HG03025 (cell line): ENCODE measurements around the gene TULP4.
A peak's percentile ranks its signal among the peaks of the same experiment; 100 is the strongest.
"Not testable (repeated sequence)": the region's sequence is repeated elsewhere in the genome, so short reads cannot be mapped to it uniquely, and the experiment has no call there.

Source experiments
- ATAC-seq: cut with Tn5 transposase; IDR thresholded peaks from one replicate; pipeline ENCODE4 v1.9.1; 2021; ENCODE audit warnings: mild to moderate bottlenecking, moderate library complexity; ENCODE audit not compliant: unreplicated experiment, low FRiP score

TULP4 gene

DNA sequence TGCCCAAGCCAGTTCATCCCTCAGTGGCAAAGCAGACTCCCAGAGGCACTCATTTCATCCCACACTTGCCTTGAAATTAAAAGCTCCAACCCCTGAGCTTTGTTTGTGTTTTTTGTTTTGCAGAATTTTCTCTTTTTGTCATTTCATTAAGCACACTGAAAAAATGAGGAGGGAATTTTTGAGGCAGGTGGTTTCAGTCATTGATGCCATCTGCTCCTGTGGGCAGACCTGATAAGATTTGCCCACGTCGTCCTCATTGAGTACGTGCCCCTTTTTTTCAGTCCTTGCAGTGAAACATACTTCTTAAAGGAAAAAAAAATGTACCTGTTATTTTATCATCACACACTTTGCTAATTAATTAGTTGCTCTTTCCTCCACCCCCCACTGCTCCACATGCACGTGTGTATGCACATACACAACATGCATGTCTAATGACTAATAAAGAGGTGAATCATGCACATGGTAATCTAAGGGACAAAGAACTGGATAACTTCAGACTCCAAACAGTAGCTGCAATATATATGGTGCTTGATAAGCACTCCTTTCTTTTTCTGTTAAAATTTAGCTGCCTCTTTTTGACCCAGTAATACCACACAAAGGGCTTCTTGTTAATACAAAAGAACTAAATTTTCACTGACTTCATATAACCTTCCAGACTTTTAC lies 145.5 kb downstream of the TULP4 start:
- ATAC-seq: no peak

DNA sequence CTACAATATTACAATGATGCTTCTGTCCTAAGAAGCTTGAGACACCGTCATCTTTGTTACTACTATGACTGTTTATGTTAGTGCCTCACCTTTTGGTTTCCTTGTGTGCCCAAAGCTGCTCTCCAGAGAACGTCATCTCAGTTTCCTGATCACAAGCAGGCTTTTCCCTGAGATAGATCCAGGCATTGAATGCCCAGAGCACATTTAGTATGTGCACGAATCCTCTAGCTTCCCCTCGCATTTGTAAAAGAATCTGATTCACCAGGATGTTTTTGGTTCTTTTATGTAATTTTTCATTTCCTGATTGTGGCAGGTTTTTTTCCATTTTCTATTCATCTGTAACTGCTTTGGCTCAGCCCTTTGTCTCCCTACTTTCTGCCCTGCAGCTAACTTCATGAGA lies 147.5 kb downstream of the TULP4 start:
- ATAC-seq: no peak

- ATAC-seq: no peak
Observed at GRCh38 chr6:158460602-158461169, 148.4 kb downstream of the TULP4 start.

DNA sequence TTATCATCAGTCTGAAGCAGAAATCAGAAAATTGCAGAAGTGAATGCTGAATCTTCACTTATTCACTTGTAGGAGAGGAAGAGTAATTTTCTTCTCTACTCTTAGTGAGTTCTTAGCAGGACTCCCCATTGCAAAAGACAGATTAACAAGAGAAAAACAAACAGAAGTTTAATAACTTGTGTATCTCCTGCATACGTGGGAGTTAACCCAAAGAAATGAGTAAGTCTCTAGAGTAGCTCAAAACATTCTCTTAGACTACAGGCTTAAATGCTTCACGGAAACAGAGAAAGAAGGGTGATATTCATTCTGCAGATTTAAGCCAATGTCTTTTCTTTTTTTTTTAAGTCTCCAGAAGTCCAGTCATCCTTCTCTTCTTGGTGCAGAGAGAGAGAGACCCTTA lies 149.7 kb downstream of the TULP4 start:
- ATAC-seq: no peak

DNA sequence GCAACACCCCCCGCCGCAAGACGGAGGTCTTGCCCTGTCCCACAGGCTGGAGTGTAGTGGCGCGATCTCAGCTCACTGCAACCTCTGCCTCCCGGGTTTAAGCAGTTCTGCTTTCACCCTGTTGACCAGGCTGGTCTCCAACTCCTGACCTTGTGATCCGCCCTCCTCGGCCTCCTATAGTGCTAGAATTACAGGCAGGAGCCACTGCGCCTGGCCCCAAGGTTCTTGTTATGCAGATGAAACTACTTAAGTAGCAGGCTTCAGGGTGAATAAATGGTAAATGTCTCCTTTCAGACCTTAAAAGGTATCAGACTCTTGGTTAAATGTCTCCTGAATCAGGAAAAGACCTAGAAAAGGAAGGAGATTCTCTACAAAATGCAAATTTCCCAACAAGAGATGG lies 152.2 kb downstream of the TULP4 start:
- no peak for ATAC-seq

DNA sequence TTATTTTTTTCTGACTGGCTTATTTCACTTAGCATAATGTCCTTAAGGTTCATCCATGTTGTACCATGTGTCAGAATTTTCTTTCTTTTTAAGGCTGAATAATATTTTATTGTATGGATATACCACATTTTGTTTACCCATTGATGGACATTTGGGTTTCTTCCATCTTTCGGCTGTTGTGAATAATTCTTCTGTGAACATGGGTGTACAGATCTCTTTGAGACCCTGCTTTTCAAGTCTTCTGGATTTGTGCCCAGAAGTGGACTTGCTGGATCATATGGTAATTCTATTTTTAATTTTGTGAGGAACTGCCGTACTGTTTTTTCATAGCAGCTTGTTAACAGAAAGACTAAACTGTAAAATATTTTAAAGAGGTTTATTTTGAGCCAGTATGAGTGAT lies 153.0 kb downstream of the TULP4 start:
- ATAC-seq: no peak

DNA sequence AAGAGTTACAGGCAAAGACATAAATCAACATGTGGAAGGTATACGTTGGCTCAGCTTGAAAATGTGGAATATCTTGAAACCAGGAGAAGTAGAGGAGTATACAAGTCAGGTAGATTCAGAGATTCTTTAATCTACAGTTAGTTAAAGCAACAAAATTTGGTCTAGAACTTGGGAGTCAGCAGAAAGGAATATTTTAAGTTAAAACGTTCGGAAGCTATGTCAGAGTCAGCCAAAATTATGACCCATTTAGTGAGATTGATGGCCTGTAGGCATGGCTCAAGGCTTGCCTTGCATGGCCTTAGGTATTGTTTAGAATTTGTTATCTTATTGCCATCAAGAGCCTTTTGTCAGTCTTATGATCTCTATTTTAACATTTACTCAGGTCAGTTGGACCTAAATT lies 153.5 kb downstream of the TULP4 start:
- no peak for ATAC-seq

- no peak for ATAC-seq
Observed at GRCh38 chr6:158467923-158468322, 155.7 kb downstream of the TULP4 start.

DNA sequence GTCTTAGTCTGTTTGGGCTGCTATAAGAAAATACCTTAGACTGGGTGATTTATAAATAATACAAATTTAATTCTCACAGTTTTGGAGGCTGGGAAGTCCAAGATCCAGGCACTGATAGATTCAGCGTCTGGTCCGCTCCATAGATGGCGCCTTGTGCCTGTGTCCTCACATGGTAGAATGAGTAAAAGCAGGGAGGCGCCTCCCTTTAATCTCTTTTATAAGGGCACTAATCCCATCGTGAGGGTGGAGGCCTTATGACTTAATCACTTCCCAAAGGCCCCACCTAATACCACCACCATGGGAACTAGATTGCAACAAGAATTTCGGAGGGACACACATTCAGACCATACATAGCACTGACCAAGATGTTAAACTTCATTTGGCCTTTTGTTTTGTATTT lies 156.4 kb downstream of the TULP4 start:
- ATAC-seq: no peak

DNA sequence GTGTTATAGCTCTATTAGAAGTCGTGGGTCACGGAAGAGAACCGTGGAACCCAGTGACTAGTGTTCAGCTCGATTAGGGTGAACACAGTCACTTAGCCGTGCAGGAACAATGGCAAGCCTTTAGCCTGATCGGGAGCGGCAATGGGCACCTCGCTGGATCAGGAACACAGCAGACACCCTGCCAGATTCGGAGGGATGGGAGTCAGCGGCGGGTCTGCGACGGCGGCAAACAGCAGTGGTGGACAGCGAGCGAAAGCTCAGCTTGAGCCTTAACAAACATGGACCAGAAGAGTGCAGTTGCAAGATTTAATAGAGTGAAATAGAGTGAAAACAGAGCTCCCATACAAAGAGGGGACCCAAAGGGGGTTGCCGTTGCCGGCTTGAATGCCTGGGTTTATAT lies 157.8 kb downstream of the TULP4 start:
- not testable (repeated sequence) for ATAC-seq

GRCh38 chr6:158471339-158471738 lies 159.1 kb downstream of the TULP4 start:
- ATAC-seq: no peak

- ATAC-seq: no peak
Observed at GRCh38 chr6:158472447-158472846, 160.2 kb downstream of the TULP4 start.

DNA sequence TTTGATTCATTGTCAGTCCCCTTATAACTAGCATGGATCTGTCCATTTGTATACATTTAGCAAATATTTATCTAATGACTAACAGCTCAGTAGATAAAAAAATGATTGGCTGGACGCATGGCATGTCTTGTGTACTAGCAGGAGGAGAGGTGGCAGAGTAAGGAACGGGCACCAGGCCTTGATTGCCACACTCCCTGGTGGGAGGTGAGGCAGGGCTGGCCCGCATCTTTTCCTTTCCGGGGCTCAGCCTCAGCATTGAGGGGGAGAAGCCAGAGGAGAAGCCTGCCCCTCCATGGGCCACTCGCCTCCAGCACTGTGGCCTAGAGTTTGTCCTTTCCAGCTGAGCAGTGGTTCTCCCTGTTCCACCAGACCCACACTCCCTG lies 162.7 kb downstream of the TULP4 start:
- ATAC-seq: peak; percentile 5

DNA sequence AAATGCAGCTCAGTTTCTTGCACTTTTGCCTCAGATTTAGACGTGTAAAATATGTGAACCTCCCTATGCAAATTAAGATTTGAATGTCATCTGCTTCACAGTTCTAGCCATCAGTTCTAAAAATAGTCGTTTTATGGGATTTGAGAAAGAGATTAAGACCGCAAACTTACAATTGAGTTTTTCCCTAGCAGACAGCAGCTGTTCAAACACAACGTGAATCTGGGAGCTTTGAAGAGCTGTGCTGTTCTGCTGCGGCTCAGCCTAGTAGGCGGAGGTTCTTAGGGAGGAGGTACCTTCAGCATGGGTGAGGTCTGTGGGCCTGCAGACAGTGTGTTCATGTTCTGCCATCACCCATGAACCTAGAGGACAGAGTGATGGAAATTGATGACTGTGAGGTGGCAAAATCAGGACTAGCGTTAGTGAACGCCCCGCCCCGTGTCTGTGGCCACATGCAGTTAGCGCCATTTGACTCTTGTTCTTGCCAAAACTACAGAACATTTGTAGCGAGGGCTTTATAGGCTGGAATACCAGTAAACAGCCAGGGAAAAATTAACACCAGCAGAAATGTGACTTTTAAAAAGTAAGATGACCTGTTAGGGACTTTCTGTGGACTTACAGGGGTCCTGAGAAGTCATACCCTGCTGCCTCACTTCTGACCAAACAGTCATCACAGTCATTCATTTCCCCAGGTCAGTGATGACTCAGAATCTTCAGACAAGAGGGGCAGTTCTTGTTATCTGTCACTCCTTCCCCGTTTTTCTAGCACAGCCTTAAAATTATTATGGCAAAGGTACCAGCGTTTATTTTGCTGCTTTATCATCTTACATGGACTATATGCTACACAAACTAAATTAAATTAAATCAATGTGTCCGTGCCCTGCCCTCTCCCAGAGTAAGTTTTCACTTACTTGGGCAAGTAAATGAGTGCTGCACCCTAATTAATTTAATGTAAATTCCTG lies 163.4 kb downstream of the TULP4 start:
- peak; percentile 75 for ATAC-seq

- ATAC-seq: no peak
Observed at GRCh38 chr6:158476389-158476788, 164.1 kb downstream of the TULP4 start.

DNA sequence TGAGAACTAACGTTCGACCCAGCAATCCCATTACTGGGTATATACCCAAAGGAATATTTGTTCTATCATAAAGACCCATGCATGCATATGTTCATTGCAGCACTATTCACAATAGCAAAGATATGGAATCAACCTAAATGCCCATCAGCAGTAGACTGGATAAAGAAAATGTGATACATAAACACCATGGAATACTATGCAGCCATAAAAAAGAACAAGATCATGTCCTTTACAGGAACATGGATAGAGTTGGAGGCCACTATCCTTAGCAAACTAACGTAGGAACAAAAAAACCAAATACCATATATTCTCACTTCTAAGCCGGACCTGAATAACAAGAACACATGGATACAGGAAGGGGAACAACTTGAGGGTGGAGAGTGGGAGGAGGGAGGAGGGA lies 165.5 kb downstream of the TULP4 start:
- ATAC-seq: not testable (repeated sequence)

DNA sequence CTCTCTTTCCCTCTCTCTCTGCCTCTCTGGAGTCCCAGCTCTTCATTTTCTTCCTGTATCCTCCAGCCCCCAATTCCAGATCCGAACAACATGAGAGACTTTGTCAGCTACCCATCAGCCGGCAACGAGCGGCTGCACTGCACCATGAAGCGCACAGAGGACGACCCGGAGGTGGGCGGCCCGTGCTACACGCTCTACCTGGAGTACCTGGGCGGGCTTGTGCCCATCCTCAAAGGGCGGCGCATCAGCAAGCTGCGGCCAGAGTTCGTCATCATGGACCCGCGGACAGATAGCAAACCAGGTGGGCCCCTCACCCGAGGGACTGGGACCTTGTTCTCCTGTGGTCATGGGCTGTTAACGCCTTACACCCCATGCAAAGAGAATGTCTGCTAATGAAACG lies 168.7 kb downstream of the TULP4 start:
- no peak for ATAC-seq

GRCh38 chr6:158481690-158482473 lies 169.6 kb downstream of the TULP4 start:
- no peak for ATAC-seq

- ATAC-seq: no peak
Observed at GRCh38 chr6:158485431-158485830, 173.2 kb downstream of the TULP4 start.

DNA sequence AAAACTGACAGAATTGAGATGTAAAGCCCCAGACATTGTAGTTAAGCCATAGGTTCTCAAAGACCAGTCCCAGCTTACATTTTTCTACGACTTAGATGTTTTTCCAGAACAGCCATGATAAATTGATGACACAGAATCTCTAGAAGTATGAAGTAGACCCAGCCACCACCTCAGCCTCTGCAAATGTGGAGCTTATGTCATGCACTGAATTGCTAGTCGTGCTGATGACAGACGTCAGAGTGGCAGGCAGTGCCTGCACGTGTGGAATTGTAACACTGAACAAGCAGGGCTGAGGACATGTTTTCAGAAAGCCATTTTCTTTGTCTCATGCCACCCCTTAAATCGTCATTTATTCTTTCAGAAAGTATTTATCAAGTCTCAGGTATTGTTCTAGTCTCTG lies 175.2 kb downstream of the TULP4 start:
- no peak for ATAC-seq

DNA sequence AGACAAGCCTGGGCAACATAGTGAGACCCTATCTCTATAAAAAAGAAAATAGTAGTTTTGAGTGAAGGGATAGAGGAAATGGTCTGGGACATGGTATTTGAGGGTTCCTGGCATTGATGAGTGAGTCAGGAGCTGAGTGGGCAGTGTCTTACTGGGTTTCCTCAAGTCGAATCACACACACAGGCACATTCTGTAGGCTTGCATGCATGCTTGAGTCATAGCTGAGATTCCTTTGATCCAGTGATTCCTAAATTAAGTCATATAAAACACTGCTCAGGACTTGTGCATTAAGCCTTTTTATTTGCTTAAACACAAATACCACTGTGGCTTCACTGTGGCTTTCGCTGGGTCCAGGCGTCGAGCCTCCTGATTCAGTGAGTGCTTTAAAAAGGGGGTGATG lies 175.8 kb downstream of the TULP4 start:
- ATAC-seq: no peak
